NCI-H2196 treated with DMSO at 0.1 percent for 48 hours (cell line): Measurements from ENCODE around the gene CDC40.

Experiments
- DNase-seq: peaks from one replicate; lab custom pipeline; 2025; ENCODE audit not compliant: unreplicated experiment; lab: John Stamatoyannopoulos, UW

CDC40 gene

DNA sequence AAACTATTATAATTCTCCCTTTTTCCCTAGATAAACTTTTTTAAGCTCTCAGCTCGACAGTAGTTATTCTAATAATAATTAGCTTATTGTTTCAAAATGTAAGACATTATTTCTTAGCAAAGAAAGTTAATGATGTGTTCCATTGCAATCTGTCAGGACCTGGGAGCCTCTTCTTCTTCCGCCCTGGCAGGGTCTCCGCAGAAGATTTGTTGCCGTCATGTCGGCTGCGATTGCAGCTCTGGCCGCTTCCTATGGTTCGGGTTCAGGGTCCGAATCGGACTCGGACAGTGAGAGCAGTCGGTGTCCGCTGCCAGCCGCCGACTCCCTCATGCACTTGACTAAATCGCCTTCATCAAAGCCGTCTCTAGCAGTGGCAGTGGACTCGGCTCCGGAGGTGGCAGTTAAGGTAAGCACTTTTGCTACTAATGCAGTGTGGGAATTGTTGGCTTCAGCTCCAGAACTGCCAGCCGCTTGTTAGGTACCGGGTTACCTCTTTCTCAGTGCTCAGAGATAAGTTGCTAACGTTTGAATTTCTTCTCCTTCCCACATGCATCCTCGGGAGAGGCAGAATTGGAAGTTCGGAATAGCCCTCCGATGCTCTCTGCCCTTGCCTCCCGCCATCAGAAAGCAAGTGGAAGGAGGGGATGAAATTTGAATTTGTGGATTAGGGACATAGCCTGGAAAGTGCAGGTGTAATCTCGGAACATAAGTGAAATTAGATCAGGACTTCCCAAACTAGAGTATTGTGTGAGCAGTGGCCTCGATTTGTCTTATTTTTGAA is at the start of gene CDC40:
CDC40 (plus strand) TSS at position 200 of the 781 bp plus-strand sequence; CDS start at position 218, 18 bp downstream.
- peak; percentile 57 for DNase-seq

DNA sequence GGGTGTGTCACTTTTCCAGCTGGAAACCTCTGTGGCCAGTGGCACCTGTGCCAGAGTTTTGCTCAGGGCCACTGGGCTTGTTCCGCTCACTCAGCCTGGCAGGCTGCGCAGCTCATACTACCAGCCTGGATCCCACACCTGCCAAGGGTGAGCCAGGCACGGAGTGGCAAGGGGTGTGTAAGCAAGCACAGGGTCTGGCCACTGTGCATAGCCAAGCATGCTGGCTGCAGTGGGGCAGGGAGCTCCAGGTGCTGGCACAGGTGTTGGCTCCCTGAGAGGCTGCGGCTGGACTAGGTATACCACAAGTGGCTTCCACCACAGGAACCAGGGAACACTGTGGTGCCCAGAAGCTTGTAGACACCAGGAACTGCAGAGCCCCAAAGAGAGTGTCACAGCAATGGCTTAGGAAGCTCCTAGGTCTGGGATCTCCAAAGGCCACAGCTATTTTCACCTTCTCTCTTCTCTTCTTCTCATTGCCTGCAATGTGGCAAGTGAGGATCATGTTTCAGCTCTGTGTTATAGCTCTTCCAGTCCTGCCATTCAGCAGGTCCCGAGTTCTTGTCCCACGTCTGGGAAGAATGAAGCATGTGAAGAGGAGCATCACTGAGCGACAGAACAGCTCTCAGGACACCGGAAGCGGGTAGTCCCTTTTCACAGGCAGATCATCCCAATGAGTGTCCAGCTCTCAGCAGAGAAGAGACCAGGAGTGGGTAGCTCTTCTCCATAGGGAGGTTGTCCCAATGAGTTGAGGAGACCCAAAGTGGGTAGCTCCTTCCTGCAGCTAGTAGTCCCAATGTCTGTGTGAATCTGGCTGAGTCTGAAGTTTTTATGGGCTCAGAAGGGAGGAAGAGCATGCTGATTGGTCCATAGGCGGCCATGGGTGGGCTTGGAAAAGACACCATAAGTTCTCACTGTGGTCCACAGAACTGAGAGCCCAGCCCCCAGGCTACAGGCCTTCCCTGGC is 42.0 kb upstream of the CDC40 start:
- DNase-seq, result no peak

DNA sequence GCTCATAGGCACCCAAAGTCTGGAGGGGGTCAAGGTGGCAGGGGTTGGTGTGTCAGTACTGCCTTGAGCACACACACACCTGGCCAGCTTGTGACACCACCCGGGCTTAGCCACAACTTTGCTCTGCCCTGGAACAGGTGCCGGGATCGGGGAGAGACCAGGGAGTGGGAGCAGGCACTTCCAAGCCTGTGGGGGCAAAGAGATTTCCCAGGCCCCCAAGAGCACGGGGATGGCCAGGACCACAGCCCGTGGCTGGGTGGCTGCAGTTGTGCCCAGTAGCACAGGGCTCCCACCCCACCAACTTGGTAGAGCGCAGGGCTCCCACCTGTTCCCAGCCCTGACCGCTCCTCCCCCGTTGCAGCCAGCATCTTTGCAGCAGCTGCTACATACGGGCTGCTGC is 41.2 kb upstream of the CDC40 start:
- no peak for DNase-seq

DNA sequence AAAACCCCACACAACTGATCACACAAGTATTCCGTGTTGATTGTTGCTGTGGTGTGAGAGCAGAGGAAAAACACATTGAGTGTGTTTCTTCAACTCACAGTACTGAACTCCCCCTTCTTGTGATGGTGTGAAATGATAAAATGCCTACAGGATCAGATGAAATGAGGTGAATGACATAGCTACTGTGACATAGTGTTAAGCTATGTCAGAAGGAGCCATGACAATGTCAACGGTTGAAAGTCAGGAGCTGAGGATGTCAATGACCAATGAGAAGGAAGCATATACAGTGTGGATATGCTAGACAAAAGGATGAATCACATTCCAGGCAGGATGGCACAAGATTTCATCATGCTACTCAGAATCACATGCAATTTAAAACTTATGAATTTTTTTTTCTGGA is 39.6 kb upstream of the CDC40 start:
- no peak for DNase-seq

DNA sequence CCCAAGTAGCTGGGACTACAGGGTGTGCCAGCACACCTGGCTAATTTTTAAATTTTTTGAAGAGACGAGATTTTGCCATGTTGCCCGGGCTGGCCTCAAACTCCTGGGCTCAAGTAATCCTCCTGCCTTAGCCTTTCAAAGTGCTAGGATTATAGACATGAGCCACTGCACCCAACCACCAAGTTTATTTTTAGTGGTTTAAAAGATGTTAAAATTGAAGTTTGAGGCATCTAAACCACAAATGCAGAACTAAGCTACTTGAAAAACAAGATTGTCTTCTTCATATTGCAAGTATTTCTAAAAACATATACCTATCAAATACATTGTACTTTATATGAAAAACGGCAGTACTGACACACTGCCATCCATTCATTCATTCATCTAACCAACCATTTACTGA is 32.4 kb upstream of the CDC40 start:
- no peak for DNase-seq

DNA sequence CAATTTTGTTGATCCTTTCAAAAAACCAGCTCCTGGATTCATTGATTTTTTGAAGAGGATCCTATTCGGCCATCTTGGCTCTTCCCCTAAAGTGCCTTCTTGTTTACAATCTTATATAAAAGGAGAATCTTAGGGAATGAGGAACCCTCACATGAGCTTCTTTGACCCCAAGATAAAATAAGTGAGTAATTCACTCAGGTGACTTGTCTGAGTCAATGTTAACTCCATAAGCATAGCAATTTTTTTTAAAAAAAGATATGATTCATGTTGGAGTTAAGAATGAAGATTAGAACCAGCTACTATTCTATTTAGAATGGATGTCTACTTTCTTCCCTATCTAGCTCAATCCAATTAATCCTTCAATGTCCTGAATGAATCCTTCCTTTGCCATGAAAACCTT is 21.7 kb upstream of the CDC40 start:
- no peak for DNase-seq

DNA sequence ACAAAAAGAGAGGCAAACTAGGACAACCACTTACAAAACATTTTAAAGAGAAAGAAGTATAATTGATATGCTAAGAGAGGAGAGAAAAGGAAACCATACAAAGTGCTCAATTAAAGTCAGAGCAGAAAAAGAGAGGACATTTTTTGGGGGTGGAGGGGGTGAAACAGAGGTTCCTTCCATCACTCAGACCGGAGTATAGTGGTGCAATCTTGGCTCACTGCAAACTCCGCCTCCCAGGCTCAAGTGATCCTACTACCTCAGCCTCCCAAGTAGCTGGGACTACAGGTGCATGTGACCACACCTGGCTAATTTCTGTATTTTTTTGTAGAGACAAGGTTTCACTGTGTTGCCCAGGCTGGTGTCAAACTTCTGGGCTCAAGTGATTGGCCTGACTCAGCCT is 10.1 kb upstream of the CDC40 start:
- DNase-seq, result no peak

DNA sequence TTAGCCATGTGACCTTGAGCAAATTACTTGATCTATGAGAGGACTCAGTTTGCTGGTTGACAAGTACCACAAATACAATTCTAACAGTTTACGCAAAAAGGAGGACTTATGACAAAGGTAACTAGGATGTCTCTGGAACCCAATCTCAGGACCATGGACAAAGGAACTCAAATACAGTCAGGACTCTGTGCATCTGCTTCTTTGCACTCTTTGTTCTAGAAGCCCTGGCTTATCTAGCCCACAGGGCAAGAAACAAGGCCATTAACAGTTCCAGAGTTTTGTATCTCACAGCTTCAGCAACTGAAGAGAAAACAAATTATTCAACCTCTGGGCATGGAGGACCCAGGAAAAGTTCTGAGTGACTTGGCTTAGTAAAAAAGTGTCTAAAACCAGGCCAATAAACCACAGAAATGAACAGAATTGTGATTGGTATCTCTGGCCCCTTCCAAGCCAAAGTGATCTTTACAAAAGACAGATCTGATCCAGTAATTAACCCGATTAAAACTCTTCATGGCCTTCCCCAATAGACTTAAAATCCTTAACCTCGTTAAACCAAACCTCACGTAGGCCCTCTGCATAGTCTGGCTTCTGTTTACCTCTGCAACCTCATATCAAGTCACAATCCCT is 6.6 kb upstream of the CDC40 start:
- DNase-seq, result no peak

DNA sequence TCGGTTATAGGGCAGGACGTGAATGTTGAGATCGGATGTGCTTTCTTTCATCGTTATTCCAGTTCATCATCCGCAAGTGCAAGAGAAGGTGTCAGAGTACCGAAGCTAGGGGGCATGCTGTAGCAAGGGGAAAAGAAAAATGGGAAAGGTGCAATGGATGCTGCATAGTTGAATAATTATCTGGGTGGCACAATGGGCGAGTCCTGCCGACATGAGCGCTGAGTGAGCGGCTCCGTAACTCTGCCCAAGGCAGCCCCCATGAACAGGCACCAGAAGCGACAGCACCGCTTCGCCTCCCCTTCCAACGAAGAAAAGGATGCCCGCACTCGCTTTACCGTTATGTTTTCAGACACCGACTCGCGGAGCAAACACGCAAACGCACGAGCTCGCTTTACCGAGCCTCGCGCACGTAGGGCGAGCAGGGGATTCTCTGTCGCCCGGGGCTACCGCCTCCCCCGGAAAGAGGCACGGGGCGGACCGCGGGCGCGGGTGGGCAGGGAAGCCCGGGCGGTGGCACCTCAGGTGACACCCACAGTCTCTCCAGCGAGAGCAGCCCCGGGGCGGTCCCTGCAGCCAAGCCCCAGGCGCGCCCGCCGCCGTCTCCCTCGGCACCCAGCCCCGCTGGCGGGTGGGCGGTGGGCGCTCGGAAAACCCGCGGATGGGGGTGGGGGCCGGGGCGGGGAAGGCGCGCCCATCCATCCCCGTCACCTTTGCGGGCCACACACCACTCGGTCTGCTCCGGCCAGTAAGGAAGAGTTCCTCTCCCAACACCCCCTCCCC is 1.4 kb upstream of the CDC40 start:
- peak; percentile 59 for DNase-seq

DNA sequence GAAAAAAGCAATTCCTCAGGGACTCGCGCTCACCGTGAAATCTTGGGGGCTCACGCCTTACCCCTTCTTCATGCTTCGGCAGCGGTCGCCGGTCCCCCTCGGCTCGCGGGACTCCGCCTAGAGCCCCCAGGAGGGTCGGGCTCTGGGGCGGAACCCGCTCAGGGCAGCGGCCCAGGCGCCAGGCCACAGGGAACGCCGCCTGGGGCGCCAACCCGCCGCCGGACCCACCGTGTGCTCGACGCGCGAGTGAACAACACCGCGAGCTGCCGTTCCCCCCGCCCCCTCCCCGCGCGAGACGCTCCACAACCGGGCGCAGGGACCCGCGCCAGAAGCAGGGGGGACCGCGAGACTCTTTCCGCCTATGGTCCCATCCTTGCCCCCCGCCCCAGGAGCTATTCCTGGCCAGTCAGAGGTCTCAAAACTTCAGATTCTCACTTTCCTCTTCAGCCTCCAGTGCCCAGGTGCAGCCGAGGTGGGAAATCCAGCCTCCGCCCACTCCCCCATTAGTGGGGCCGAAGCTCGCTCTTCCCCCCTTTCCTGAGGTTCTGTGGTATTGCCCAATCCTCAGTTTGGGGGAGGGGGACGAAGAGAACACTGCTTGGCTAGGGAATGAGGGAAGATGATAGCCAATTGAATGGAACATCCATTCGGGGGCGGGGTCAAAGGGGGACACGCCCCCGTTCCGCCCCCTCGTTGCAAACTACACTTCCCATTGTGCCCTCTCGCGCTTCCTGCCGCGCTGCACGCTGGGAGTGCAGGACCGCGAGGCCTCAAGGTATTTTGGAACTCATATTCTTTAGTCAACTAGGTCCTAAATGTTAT is 610 bp upstream of the CDC40 start, which contains the start of gene WASF1:
WASF1 (minus strand) TSS at position 265 of the 822 bp plus-strand sequence. CDS start 52,069 bp downstream, outside the sequence.
- peak; percentile 93 for DNase-seq

DNA sequence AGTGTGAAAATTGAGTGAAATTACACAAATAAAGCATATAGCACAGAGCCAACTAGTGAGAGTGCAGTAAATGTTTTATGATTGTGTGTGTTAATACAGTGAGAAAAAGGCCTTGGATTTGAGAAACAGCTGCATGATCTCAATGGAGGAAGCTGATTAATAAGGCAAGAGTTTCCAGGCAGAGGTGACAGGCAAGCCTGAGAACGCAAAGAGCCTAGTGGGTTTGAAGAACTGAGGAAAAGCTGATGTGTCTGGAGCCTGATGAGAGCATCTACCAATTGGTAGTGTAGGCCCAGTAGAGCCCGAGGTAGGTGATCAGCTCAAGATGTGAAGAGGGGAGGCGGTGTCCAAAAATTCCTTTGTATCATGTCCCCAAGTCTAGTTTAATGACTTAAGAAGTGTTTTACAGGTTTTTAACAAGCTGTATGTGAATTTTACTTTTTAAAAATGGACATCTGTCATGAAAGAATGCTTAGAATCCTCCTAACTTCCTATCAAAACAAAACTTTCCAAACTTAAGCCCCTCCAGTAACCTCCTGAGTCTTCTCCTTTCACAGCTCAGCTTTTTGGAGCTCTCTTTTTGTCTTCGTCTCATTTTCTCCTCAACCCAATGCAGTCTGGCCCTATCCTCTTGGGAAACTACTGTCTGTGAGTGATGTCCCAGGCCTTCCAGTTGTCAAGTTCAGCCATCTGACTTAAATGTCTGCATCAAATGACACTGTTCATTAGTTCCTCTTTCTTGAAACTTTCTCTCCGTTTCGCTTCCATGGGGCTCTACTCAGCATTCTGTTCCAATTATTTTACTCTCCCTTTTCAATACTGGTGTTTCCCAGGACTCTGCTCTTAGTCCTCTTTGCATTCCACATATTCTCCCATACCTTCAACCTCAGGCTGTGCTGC is 1.2 kb downstream of the CDC40 start:
- no peak for DNase-seq

DNA sequence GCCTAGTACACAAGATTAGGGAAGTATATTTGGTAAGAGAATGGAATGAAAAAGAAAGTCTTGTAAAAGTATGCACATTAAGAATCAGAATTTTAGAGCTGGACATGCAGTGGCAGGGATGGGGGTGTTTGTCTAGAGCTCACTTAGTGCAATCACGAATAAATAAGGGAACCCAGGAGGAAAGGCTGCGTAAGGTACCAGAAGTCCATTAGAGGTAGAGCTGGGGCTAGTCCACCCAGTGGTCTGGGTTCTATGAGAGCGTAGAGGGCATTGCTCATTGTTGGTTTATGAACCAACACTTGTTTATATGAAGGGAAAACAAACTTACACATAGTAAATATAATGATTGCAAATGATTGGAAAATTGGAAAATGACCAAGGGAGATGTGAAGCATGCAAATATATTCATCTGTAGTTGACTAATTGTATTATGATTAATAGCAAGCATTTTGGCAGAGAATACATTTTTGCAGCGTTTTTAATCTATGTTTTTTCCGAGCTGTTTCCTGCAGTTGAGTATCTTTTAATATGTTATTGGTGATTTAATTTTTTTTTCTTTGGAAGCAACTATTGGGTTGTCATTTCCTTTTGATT is 3.2 kb downstream of the CDC40 start:
- DNase-seq, result no peak

DNA sequence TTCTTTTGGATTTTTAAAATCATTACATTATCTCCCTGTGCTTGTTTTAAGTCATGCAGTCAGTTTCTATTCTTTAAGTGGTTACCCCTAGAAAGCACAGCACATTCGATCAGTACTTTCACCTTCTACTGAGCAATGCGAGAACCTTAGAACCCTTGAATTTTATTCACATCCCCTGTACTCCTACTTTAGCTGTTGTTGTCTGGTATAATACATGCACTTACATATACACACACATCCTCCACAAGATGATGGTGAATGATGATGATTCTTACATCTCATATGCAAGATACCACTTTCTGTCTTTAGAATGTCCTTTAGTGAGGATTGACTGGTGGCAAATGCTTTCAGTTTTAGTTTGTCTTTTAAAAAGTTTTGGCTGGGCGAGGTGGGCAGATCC is 5.7 kb downstream of the CDC40 start:
- no peak for DNase-seq

DNA sequence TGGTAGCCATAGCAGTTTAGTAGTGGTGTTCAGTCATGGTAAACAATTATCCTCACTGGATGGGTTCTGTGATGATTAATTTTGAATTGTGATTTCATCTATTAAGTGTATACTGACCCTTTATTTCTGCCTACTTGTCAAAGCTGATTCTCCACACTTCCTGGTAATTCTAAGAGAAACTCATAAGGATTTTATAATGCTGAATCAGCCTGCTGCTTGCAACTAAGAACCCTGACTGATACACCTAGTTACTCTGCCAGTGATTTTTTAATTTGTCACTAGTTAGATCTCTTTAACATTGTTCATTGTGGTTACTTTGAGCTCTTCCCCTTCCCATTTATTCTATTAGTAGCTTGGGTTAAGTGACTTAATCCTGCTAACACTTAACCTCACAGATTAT is 8.6 kb downstream of the CDC40 start:
- no peak for DNase-seq

DNA sequence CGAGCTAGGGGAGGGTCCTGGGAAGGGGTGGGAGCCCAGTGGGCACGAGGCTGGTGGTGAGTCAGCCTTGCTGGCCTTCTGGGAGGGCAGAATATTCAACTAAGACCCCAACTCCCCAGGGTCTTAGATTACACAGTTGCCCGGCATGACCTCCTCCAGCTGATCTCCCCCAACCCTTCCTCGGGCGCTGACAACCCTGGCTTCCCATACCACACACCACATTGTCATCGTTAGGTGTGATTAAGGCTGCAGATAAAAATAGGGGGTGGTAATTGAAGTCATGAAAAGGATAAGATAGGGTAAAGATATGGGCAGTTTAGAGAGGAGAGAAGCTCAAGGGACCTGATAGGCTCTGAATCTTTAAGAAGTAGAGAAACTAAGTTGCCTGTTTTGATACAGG is 10.5 kb downstream of the CDC40 start:
- no peak for DNase-seq

DNA sequence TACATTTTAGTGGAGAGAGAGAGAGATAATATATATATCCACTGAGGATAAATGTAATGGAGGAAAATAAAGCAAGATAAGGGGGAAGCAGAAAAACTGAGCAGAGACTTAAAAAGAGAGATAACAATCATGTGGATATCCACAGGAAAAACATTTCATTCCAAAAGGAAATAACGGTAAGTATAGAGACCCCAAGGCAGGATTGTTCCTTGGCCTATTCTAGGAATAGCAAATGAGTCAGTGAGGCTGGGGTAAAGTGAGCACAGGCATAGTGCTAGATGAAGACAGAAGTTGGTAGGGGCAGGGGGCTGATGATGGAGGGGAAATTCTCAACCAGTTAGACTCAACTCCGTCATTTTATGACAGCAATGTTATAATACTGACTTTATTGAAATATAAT is 11.2 kb downstream of the CDC40 start:
- DNase-seq, result no peak

DNA sequence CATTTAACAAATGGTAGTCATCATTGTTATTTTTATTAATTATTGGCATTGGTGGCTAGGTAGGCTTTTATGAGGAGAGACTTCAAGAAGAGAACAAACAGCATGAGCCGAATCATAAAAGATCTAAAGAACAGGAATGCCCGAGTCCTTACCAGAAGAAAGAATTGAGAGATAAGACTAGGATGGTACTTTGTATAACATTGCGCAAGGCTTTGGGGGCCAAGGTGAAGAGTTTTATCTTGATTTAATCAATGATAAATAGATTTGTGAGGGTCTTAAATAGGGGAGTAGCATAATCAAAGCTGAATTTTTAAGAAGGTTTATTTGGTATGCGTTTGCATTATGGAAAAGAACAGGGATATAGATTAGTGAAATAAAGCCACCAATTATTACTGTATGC is 15.4 kb downstream of the CDC40 start:
- no peak for DNase-seq

DNA sequence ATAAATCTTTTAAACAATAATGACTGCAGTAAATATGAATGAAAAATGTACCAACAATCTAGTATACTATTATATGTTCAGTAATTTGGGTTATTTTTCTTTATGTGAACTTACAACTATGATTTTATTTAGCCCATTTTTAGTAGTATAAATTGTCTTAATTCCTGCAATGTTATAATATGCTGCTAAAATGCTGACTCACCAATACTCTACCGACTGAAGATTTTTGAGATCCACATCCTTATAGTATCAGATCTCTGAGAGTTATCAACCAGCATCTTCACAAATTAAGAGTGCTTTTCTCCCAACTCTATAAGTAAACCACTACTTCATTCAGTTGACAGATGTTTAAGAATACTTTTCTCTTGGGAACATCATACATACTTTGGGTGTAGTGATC is 16.6 kb downstream of the CDC40 start:
- no peak for DNase-seq
